Right atrium auricular region (tissue), 2 donors: Measurements from ENCODE around the gene TRPM2. TPM values are rescaled to one million over a fixed set of nuclear protein-coding genes. Genes with fewer than 3 reads are reported as not detected.

Source experiments
- DNase-seq: peaks from one replicate; pipeline ENCODE4 v3.0.0-alpha.2; 2019; ENCODE audit warnings: low spot score
- H3K27ac ChIP-seq, 2 donors: fragments of 200-600 bp; sonication (generic); 1 replicate in 1 of 2; 2 replicates in 1 of 2; pipeline ENCODE4 v1.5.1; 2016 to 2019
- H3K27me3 ChIP-seq, 2 donors: fragments of 200-600 bp; sonication (generic); one replicate each; pipeline versions ENCODE4 v1.5.1 to v1.6.0; 2017 to 2019
- H3K36me3 ChIP-seq: fragments of 200-600 bp; sonication (generic); one replicate; pipeline ENCODE4 v1.5.1; 2016
- H3K4me1 ChIP-seq, 2 donors: fragments of 200-600 bp; sonication (generic); one replicate each; pipeline versions ENCODE4 v1.5.1 to v1.6.0; 2017 to 2019
- H3K4me3 ChIP-seq, 2 donors: fragments of 200-600 bp; sonication (generic); 1 replicate in 1 of 2; 2 replicates in 1 of 2; pipeline ENCODE4 v1.5.1; 2017 to 2019; ENCODE audit warnings: mild to moderate bottlenecking in 1 of 2, moderate library complexity in 1 of 2
- H3K9me3 ChIP-seq, 2 donors: fragments of 200-600 bp; sonication (generic); one replicate each; pipeline ENCODE4 v1.5.1; 2019
- total RNA-seq, 2 donors: library from RNA; depleted of rRNA; stranded (reverse); fragments of >200 nt; gene quantifications; one replicate each; pipeline ENCODE4 v1.1.0, GENCODE V29; 2016
- TF ChIP-seq, protein P1 (sequence below), 2 donors: fragments of 200-600 bp; sonication (generic); IDR thresholded peaks; one replicate each; pipeline ENCODE4 v1.5.1; 2019; ENCODE audit warnings: antibody characterized with exemption in 2 of 2

The TRPM2 gene
- total RNA-seq, 2 donors from 2014 or later = 0.75 to 0.89 TPM

DNA sequence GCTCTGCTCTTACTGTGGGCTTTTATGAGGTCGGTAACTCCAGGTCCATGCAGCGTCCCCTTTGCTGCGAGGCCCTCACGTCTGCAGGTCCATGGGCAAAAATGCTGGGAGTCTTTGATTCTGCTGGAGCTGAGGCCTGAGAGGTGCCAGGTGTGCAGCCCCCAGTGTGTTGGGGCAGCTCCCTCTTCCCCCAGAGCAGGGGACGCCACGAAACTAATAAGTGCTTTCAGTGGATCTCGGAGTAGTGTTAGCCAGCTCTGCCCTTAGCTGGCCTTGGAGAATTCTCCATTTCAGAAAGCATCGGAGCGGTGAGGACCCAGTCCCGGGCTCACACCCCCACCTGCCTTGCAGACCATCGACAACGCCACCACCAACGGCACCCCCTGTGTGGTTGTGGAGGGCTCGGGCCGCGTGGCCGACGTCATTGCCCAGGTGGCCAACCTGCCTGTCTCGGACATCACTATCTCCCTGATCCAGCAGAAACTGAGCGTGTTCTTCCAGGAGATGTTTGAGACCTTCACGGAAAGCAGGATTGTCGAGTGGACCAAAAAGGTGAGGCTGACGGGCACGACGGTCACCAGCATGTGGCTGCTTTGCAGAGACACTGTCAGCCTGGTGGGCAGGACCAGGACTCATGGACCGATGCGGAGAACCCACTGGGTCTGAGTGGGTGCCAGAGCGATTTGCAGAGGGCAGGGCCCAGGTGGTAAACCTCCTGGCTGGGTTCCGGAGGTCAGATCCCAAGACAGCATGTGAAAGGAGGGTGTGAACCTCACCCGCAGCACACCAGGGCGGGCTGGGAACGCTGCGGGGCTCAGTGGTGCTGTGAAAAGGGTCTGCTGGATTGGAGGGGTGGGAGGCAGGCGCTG, 25.5 kb downstream of the TRPM2 start:
- TF ChIP-seq, protein P1, sequence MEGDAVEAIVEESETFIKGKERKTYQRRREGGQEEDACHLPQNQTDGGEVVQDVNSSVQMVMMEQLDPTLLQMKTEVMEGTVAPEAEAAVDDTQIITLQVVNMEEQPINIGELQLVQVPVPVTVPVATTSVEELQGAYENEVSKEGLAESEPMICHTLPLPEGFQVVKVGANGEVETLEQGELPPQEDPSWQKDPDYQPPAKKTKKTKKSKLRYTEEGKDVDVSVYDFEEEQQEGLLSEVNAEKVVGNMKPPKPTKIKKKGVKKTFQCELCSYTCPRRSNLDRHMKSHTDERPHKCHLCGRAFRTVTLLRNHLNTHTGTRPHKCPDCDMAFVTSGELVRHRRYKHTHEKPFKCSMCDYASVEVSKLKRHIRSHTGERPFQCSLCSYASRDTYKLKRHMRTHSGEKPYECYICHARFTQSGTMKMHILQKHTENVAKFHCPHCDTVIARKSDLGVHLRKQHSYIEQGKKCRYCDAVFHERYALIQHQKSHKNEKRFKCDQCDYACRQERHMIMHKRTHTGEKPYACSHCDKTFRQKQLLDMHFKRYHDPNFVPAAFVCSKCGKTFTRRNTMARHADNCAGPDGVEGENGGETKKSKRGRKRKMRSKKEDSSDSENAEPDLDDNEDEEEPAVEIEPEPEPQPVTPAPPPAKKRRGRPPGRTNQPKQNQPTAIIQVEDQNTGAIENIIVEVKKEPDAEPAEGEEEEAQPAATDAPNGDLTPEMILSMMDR (IDR thresholded peaks at IDR 0.05) = no peak
- no peak for DNase-seq
- no peaks in the 10 kb centered on the region for H3K36me3 ChIP-seq
- H3K27ac ChIP-seq = no peak overlapping the region
- H3K4me3 ChIP-seq = no peak overlapping the region
- no peaks in the 10 kb centered on the region for H3K27me3 ChIP-seq
- peaks cover 0 to under 1% of the 10 kb centered on the region in 2 donors for H3K9me3 ChIP-seq
- no peaks in the 10 kb centered on the region for H3K4me1 ChIP-seq

DNA sequence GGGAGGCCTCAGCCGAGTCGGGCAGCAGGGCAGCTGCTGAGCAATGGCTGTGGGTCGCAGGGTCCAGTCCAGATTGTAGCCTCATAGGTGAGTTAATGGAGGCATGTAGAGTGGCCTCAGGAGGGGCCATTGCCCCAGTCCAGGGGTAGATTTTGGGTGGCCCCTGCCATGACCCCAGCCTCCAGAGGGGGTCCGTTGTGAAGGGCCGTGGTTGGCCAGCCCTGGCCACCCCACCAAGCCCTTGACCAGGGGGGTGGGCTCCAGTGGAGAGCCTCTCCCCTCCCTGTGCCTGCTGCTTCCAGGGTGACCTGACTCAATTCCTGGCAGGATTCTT, 26.1 kb downstream of the TRPM2 start:
- no peak for DNase-seq
- Histone ChIP-seq H3K4me1 (no peaks in the 10 kb centered on the region), H3K36me3 (no peaks in the 10 kb centered on the region), H3K4me3 (no peak overlapping the region), H3K27me3 (no peaks in the 10 kb centered on the region), H3K27ac (no peak overlapping the region), H3K9me3 (peaks cover 0 to 7% of the 10 kb centered on the region in 2 donors)
- TF ChIP-seq, protein P1 (IDR thresholded peaks at IDR 0.05) = no peak

DNA sequence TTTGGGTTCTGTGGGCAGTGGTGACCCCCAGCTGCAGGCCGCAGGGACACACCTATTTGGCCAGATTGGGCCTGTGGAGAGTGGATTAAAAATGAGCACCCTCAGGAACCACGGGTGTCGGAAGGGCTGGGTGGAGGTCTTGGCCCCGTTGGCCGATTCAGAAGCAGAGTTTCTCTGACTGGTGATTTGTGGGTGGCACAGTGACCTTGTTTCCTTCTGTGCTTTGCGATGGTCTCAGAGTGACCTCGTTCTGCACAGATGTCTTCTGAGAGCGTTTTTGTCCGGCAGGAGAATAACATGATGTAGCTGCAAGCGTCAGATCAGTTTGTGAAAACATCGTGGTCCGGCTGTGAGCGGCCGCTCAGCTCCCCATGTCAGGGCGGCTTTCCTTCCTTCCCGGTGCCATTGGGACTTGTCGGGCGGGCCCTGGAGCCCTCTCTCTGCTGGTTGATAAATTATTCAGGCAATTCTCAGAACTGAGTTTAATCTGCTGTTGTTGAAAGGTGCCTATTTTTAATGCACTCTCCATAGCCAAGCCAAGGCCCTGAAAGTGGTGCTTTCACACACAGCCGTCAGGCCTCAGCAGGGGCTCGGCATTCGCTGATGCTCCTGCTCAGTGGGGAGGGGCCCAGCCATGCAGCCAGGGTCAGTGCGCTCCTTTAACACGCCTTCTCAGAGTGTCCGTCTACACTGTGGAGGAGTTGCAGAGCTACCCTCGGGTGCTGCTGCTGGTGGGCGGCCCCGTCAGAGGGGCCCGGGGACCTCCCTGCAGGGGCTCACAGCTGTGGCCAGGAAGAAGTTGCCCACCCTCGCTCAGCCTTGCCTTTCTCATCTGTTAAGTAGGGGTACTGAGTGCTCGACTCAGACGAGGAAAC, 26.8 kb downstream of the TRPM2 start:
- DNase-seq = no peak
- Histone ChIP-seq H3K27me3 (no peaks in the 10 kb centered on the region), H3K4me1 (no peaks in the 10 kb centered on the region), H3K9me3 (peaks cover 1 to 14% of the 10 kb centered on the region in 2 donors), H3K36me3 (no peaks in the 10 kb centered on the region), H3K4me3 (no peak overlapping the region), H3K27ac (no peak overlapping the region)
- TF ChIP-seq, protein P1 (IDR thresholded peaks at IDR 0.05) = no peak

DNA sequence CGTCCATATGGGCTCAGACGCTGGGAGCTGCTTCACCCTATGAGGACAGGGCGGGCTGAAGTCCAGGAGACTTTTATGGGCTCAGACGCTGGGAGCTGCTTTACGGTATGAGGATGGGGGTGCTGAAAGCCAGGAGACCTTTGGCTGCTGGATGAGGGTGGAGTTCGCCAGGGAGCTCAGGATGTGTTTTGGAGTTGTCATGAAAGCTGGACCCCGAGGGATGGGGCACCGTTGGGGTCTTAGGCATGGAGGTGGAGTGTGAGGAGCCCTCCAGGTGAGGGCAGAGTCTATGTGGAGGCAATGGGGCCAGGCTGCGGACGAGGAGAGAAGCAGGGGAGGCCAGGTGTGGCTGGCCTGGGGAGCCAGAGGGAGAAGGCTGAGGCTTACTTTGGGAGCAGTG, 27.5 kb downstream of the TRPM2 start:
- no peak for DNase-seq
- Histone ChIP-seq H3K4me3 (no peak overlapping the region), H3K27me3 (no peaks in the 10 kb centered on the region), H3K9me3 (peaks cover 6 to 21% of the 10 kb centered on the region in 2 donors), H3K4me1 (no peaks in the 10 kb centered on the region), H3K27ac (no peak overlapping the region), H3K36me3 (no peaks in the 10 kb centered on the region)
- TF ChIP-seq, protein P1 (IDR thresholded peaks at IDR 0.05) = no peak

- H3K36me3 ChIP-seq = no peaks in the 10 kb centered on the region
- H3K27me3 ChIP-seq = no peaks in the 10 kb centered on the region
- no peaks in the 10 kb centered on the region for H3K4me1 ChIP-seq
- H3K9me3 ChIP-seq = peaks cover 6 to 31% of the 10 kb centered on the region in 2 donors
- TF ChIP-seq, protein P1 (IDR thresholded peaks at IDR 0.05) = no peak
- no peak for DNase-seq
- no peak overlapping the region for H3K4me3 ChIP-seq
- no peak overlapping the region for H3K27ac ChIP-seq
Measured at GRCh38 chr21:44381874-44382273, 28.5 kb downstream of the TRPM2 start.
